Stimulated activated CD8-positive, alpha-beta memory T cell treated with anti-CD3 and anti-CD28 coated beads, Interleukin-15, amount 100 ng/mL, for 1 hour (primary cell): Measurements from ENCODE around the gene SYN1.
"Not testable (repeated sequence)": the region's sequence is repeated elsewhere in the genome, so short reads cannot be mapped to it uniquely, and the experiment has no call there.

Experiments used
- DNase-seq: peaks from one replicate; pipeline ENCODE4 v3.0.0-alpha.2; 2020; ENCODE audit warnings: low read depth

SYN1 gene

GRCh38 chrX:47619486-47620302, at the start of gene SYN1:
TSS of gene SYN1 (minus strand) at chrX:47619857. CDS start at chrX:47619728, 129 bp downstream.
- DNase-seq: peak; percentile 49

GRCh38 chrX:47665797-47666196, 46.1 kb upstream of the SYN1 start:
- not testable (repeated sequence) for DNase-seq

DNA sequence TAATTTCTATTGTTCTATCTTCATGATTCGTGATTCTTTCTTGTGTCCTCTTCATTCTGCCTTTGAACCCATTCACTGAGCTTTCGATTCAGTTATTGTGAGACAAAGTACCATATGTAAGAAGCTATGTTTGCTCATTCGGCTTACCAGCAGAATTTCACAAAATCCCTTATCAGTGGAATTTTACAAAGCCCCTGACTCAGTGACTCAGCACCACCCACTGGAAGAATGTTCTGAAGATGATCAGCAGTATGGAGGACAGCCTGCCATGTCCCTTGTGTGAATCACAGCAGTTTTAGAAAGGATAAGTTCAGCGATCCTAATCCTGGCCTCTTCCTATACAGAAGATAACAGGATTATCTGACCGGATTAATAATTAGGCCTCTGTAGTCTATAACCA, 45.1 kb upstream of the SYN1 start:
- no peak for DNase-seq

DNA sequence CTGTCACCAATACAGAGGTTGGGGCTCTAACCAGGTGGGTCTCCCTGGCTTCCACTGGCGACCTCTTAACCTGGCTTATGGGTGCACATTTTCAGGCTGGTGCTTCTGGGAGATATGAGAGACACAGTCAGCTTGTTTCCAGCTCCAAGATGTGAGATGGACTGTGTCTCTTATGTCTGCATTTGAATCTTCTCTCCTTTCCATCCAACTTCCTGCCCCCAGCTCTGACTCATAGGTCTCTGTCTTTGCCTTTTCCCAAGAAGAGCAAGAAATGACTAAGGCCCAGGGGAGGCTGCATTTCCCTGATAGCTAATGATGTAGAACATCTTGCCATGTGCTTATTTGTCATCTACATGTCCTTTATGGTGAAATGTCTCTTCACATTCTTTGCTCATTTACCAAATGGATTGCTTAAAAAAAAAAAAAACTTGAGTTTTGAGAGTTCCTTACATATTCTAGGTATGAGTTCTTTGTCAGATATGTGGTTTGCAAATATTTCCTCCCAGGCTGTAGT, 42.5 kb upstream of the SYN1 start:
- no peak for DNase-seq

GRCh38 chrX:47661539-47661938, 41.9 kb upstream of the SYN1 start:
- no peak for DNase-seq

GRCh38 chrX:47659421-47659726, 39.7 kb upstream of the SYN1 start:
- DNase-seq: no peak

- peak; percentile 83 for DNase-seq
These were observed 39.2 kb upstream of the SYN1 start, which contains the start of gene UXT for GRCh38 chrX:47658684-47659420. TSS of gene UXT (minus strand) at chrX:47659180. CDS start at chrX:47658927, 253 bp downstream.

- no peak for DNase-seq
These were observed 38.6 kb upstream of the SYN1 start for GRCh38 chrX:47658301-47658683.

- DNase-seq: no peak
These were observed 31.6 kb upstream of the SYN1 start for GRCh38 chrX:47651043-47651905.

GRCh38 chrX:47650164-47651042, 30.7 kb upstream of the SYN1 start, which contains the start of gene ELK1:
TSS of gene ELK1 (minus strand) at chrX:47650563. CDS start at chrX:47641441, 9,122 bp downstream.
- DNase-seq: peak; percentile 69

GRCh38 chrX:47649781-47650163, 30.1 kb upstream of the SYN1 start:
- DNase-seq: no peak

DNA sequence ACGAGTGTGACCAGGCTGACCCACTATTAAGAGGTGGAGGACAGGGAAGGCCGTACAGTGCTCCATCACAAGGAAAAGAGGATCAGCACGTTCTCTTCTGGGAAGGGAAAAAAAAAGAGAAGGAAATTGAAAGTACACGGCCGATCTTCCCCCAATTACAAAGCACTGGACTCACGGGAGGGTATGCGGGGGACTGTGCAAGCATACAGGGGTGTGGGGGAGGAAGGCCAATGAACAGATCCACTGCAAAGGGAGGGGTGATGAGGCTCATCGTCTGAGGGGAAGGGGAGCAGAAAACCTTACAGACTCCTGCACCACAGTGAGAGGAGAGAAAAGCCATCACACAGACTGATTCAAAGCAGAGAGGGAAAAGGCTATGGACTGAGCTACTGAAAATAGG, 29.6 kb upstream of the SYN1 start:
- no peak for DNase-seq

- no peak for DNase-seq
These were observed 28.7 kb upstream of the SYN1 start for GRCh38 chrX:47648376-47648775.

- no peak for DNase-seq
These were observed 27.0 kb upstream of the SYN1 start for GRCh38 chrX:47646636-47647035.

DNA sequence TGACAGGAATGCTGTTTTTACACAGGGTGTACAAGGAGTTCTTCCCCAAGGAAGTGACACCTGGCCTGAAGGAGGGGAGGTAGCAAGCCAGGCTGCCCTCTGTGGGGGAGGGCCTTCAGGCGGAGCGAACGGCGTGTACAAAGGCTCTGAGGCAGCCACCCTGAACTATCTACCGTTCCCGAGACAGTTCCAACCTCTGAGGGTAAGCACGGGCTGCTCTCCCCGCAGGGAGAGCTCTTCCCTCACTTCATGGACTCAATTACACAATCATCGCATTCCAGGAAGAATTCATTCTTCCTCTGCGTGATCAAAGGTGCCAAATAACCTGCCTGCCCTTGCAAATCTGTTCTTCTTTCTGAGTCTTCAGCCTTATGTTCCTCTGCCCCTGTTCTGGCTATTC, 25.9 kb upstream of the SYN1 start:
- no peak for DNase-seq

DNA sequence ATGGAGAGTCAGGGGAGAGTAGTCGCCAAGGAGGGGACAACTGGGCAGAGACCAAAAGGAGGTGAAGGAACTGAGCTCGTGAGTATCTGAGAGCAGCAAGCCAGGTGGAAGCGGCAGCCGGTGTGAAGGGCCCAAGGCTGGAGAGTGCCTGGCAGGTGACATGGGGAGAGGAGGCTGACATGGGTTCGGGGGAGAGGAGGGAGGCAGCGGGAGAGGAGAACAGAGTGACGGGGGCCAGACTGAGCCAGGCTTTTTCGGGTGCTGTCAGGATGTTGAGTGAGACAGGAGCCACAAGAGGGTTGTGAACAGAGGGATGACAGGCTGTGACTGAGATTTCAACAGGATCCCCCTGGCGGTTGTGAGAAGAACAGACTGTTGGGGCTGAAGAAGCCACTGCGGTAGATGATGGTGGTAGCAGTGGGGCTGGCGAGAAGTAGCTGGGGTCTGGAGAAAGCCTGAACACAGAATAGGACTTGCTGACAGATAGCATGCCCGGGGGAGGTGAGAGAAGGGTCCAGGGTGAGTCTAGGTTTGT, 25.0 kb upstream of the SYN1 start:
- no peak for DNase-seq

GRCh38 chrX:47643926-47644325, 24.3 kb upstream of the SYN1 start:
- DNase-seq: no peak

DNA sequence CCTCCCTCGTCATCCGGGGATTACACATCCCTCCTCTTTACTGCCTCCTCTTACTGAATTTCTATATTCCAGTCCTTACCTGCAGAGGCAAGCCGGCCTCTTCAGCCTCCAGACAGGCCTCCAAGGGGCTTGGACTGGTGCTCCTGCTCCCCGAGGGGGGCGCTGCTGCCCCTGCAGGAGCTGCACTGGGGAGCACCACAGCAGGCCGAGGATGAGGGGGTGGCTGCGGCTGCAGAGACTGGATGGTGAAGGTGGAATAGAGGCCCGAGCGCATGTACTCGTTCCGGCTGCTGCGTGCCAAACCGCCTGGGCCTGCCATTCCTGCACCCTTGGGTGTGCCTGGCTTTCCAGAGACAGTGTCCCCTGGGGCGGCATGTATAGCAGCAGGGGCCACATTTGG, 19.2 kb upstream of the SYN1 start:
- no peak for DNase-seq

DNA sequence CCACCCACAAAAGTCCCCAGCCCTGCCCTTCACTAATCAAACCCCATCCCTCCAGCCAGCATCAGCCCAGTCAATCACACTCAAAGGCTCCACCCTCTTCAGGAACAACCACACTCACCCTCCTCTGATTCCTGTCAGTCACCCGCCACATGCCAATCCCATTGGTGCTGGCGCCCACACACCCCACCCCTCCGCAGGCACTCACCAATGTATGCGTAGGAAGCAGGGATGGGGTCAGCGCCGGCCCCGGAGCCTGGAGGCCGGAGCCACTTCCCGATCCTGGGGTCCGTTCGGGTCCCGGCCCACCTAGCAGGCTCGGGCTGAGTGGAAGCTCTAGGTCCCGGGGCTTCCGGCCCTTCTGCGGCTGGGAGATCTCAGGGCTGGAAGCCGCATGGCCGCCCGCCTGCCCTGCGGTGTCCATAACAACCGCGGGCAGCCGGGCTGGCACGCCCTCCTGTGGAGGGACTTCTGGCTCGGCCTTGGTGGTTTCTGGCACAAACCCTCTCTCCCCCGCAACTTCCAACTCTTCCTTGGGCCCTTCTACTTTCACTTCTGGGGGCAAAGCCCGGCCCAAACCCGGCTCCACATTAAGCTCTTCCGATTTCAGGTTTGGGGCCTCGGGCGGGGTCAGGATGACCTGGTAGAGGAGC, 18.0 kb upstream of the SYN1 start:
- no peak for DNase-seq

- no peak for DNase-seq
These were observed 15.4 kb upstream of the SYN1 start for GRCh38 chrX:47634871-47635575.
